ENCODE data around the gene PXDN.

The PXDN gene

DNA sequence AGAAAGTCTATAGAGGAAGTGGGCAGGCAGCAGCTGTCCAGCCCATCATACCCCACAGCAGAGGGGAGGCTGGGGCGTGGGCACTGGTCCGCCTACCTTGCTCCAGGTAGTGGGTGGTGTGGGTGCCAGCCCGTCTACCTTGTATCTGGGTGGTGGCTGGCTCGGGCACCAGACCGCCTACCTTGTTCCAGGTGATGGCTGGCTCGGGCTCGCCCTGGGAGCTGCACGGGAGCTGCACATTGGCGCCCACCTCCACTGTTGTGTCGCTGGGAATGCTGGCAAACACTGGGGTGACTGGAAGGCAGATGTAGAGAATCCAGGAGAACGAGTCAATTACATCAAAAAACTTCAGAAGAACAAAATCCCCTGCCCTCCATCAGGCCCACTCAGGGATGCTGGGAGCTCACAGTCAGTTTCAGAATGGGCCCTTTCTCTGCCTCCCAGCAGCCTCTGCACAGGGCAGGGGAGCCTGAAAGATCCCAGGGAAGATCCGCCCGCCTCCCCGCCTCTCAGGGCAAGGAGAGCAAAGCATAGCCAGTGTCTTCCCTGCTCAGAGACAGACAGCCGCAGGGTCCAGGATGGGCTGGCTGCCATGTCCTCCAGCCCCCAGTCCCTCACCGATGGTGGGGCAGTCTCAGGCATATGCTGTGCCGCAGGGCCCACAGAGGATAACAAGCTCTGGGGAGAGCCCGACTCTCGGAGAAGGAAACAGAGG is 82.3 kb downstream of the PXDN start:
- TF ChIP-seq GATA3 (IDR thresholded peaks at IDR 0.05; ENCODE audit: low read depth, low read length) (no peak), GATA2 (IDR thresholded peaks at IDR 0.05; ENCODE audit: low read depth, low read length) (no peak)

DNA sequence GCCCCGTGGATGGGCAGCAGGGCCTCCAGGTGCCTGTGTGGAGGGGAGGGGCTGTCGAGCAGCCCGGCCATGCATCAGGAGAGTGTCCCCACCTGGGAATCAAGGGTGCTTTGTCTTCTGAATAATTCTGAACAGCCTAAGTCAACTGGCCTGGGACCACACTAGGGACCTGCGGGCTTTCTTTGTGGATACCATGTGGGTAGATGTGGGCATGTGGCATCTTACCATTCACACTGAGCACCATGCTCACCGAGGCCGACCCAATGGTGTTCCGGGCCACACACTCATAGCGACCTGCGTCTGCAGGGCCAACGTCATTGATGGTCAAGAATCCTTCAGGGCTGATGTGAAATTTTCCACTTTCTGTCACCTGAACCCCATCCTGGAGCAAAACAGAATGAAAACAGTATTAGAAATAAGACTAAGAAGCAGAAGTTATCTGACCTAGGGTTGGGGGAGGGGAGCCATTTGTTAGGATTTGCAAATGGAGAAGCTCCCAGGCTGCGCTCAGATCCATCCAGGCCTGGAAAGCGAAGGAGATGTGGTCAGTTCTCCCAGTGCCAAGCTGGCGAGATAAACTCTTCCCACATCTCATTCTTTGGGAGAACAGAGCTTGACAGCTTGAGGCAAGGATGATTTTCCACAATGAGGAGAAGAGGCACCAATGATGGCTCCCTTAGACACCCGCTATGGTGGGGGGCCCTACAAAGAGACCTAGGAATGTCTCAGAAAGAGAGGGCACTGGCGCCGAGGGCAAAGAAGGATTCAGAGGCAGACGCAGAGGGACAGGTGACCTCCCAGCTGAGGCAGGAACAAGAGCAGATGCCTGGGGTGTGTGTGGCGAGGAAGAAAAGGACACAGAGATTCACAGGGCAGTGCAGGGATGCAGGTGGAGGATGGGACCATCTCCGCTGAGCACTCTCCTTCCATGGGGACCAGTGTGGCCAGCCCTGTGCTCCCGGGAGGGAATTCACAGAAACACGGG is 83.4 kb downstream of the PXDN start:
- no peak for TF ChIP-seq GATA2 (IDR thresholded peaks at IDR 0.05; ENCODE audit: low read depth, low read length)
- TF ChIP-seq GATA3 (IDR thresholded peaks at IDR 0.05; ENCODE audit: low read depth, low read length), result no peak

DNA sequence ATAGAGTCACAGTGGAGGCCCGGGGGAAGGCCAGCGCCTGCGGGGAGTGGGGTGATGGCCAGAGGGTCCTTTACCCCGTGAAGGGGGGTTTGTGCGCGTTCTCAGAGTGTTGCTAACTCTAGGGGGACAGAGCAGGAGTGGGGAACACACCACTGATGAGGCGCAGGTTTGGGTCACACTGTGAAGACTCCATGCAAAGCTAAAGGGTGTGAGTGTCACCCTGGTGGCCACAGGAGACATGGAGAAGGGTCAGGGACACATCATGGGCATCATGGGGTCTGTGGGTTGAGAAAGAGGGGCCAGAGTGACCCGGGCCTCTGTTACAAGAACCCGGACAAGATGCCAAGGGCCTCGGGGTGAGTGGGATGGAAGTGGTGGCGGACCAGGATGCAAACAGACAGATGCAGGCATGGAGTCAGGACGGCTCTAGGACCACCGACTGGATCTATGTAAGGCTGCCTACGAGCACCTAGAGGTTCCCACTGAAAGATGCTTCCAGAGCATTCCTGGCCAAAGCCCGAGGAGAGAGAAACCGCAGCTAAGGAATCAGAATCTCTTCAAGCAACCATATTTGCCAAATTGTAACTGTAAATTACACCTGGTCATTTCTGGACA is 84.3 kb downstream of the PXDN start:
- TF ChIP-seq GATA2 (IDR thresholded peaks at IDR 0.05; ENCODE audit: low read depth, low read length) (no peak), GATA3 (IDR thresholded peaks at IDR 0.05; ENCODE audit: low read depth, low read length) (no peak)

DNA sequence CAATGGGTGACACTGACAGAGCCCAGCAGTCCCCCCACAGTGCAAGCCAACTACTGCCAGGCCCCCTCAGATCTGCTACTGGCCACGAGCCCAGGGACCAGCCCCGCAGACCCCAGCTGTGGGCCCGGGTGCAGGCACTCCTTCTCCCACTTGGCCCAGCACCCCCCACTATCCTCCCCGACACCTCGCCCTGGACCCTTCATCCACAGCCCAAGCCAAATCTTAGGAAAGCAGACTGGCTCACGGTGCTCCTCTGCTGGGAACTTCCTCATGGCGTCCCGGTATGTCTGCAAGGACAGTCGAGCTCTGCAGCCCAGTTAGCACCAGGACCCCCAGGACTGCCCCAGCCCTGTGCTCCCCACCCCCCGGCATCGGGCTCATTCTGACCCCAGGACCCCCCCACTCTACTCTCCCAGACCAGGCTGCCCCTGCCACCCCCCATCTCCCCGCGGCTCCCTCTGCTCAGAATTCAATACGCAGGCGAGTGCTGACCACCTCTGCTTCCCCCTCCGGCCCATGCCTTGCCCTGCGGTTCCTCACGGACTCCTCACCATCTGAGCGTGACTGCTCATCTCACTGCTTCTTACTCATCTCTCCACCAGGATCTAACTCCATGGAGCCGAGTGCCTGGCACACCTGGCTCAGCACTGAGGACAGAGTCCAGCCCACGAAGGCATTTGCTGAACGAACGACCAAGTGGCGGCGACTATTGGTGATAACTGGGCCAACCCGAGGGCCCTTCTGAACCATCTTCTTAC is 85.7 kb downstream of the PXDN start:
- no peak for TF ChIP-seq GATA2 (IDR thresholded peaks at IDR 0.05; ENCODE audit: low read depth, low read length)
- no peak for TF ChIP-seq GATA3 (IDR thresholded peaks at IDR 0.05; ENCODE audit: low read depth, low read length)

DNA sequence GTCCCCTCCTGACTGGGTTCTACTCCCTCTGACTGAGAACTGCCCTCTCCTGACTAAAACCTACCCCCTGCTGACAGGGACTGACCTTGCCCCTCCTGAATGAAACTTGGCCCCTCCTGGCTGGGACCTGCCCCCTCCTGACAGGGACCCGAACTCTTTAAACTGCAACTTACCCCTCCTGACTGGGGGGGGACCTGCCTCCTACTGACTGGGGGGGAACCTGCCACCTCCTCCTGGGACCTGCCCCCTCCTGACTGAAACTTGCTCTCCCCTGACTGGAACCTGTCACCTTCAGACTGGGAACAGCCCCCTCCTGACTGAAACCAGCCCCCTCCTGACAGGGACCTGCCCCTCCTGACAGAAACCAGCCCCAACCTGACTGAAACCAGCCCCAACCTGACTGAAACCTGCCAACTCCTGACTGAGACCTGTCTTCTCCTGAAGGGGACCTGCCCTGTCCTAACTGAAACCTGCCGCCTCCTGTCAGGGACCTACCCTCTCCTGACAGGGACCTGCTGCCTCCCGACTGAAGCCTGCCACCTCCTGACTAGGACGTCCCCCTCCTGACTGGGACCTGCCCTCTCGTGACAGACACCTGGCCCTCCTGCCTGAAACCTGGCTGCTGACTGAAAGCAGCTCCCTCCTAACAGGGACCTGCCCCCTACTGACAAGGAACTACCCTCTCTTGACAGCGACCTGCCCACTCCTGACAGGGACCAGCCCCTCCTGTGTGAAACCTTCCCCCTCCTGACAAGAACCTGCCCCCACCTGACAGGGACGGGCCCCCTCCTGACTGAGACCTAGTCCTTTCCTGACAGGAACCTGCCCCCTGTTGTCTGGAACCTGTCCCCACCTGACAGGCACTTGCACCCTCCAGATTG is 87.1 kb downstream of the PXDN start:
- no peak for TF ChIP-seq GATA3 (IDR thresholded peaks at IDR 0.05; ENCODE audit: low read depth, low read length)
- no peak for TF ChIP-seq GATA2 (IDR thresholded peaks at IDR 0.05; ENCODE audit: low read depth, low read length)

DNA sequence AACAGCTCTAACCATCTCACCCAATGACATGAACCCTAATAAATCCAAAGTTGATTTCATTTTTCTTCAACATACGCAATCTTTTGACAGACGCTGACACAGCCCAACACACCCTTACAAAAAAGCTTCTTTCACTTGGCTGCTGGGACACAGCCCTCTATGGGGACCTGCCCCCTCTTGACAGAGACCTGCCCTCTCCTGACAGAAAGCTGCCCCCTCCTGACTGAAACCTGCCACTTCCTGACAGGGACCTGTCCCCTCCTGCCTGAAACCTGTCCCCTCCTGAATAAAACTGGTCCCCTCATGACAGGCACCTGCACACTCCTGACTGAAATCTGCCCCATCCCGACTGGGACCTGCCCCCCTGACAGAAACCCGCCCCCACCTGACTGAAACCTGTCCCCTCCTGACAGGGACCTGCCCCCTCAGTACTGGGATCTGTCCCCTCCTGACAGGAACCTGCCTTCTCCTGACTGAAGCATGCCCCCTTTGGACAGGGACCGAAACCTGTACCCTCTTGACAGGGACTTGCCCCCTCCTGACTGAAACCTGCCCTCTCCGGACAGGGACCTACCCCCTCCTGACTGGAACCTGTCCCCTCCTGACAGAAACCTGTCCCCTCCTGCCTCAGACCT is 87.9 kb downstream of the PXDN start:
- TF ChIP-seq GATA2 (IDR thresholded peaks at IDR 0.05; ENCODE audit: low read depth, low read length) (no peak), GATA3 (IDR thresholded peaks at IDR 0.05; ENCODE audit: low read depth, low read length) (no peak)

DNA sequence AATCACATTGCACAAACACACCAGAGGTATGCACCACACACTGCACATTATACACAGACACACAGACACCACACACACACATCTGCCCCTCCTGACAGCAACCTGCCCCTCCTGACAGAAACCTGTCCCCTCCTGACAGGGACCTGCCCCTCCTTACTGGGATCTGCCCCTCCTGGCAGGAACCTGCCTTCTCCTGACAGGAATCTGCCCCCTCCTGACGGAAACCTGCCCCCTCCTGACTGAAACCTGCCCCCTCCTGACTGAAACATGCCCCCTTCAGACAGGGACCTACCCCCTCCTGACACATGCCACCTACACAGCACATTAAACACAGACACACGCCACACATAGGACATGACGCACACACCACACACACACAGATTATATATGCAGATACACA is 88.9 kb downstream of the PXDN start:
- TF ChIP-seq GATA3 (IDR thresholded peaks at IDR 0.05; ENCODE audit: low read depth, low read length), result no peak

DNA sequence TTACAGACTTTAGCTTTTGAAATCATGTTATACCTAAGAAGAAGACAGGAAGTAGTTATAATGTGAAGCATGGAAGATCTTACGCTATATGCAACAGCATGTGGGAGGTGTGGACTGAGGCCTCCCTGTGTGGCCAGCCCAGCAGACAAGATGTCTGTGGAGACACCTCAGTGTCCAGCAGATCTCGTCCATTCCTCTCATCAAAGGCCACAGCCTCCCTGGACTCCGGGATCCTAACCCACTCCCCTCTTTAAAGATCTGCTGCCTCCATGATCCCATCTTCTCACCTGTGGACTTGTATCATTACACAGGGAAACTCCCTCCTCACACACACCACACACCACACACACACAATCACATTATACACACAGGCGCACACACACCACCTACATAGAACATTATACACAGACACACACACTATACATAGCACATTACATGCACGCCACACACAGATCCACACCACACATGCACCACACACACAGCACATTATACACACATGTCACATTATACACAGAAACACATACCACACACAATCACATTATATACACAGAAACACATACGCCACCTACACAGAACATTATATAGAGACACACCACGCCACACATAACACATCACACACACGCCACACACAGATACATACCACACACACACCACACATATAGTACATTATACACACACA is 89.5 kb downstream of the PXDN start:
- TF ChIP-seq GATA3 (IDR thresholded peaks at IDR 0.05; ENCODE audit: low read depth, low read length) (no peak), GATA2 (IDR thresholded peaks at IDR 0.05; ENCODE audit: low read depth, low read length) (no peak)

DNA sequence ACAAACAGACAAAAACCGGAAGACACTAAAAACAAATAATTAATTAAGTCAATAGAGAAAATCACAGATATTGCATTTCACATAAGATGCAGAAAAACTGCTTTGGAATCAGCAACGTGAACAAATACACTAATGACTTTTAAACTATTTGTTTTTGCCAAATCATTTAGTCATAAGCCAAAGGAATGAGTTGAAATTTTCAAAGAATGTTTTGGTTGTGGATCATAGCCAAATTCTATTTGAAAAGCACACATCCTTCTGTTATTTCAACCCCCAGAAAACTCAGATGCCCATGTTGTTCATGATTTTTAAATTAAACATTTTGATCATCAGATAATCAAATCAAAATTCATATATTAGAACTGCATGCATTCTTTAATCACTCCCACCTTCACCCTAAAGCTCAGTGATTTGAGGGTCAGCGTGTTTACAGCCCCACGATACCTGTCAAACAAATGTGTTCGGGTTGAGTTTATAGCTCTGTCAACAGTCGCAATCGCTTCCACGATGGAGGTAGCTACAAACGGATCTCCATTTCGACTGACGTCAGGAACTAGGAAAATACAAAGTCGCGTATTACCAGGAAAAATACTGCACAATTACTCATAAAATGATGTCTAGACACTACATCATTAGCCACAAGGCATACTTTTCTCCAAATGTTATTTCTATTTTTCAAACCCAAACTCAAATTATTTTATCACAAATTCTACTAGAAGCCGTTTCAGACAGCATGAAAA is 90.2 kb downstream of the PXDN start:
- TF ChIP-seq GATA2 (IDR thresholded peaks at IDR 0.05; ENCODE audit: low read depth, low read length) (no peak), GATA3 (IDR thresholded peaks at IDR 0.05; ENCODE audit: low read depth, low read length) (no peak)

DNA sequence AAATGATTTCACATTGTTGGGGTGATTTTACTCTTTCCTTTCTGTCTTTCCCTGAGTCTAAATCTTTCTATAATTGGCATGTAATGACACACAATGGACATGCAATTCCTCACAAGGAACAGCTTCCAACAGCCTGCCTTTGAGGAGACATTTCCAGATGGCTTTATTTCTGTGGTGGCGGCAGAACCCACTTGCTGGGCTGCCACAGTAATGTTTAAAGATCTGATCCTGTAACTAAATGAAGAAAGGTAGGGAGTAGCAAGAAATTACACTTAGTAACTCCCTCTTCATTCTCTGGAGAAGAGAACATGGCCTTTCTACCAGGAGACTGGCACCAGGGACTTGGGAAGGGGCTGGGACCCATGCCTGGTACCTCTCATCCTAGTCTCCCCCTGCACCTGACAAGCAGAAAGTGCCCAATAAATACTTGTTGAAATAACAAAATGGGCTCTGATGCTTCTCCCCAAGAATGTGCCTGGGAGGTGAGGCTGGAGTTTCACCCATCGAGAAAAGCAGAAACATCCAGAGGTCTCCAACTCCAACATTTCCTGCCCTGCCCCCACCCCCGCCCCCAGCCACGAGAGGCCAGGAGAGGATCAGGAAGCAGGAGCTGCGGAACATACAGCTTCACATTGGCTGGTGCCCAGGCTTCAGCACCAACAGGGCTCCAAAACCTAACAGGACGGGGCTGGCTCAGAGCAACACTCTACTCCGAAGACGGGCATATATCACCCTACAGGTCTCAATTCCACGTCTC is 92.1 kb downstream of the PXDN start:
- no peak for TF ChIP-seq GATA2 (IDR thresholded peaks at IDR 0.05; ENCODE audit: low read depth, low read length)
- no peak for TF ChIP-seq GATA3 (IDR thresholded peaks at IDR 0.05; ENCODE audit: low read depth, low read length)
